GM12878 (cell line): Measurements from ENCODE around the gene SERBP1. TPM values are rescaled to one million over a fixed set of nuclear protein-coding genes. Genes with fewer than 3 reads are reported as not detected.

Source experiments
- EZH2 ChIP-seq: IDR thresholded peaks from 2 replicates; pipeline ENCODE4 v1.6.1; 2012; ENCODE audit warnings: low read depth, mild to moderate bottlenecking, control low read depth, inconsistent platforms, low read length, borderline replicate concordance; ENCODE audit not compliant: control insufficient read depth
- FOXK2 ChIP-seq: fragments of 450-650 bp; IDR thresholded peaks from 2 replicates; pipeline ENCODE4 v1.6.1; 2017; ENCODE audit warnings: mild to moderate bottlenecking, moderate library complexity
- HDAC2 ChIP-seq: fragments of 200-600 bp; sonication (generic); IDR thresholded peaks from 2 replicates; pipeline ENCODE4 v1.6.1; 2017
- KDM1A ChIP-seq: fragments of 200-600 bp; sonication (generic); IDR thresholded peaks from 2 replicates; pipeline ENCODE4 v1.6.1; 2016; ENCODE audit warnings: borderline replicate concordance
- POLR2AphosphoS2 ChIP-seq: IDR thresholded peaks from 2 replicates; pipeline ENCODE4 v1.6.1; 2011; ENCODE audit warnings: low read depth, mild to moderate bottlenecking, low read length, improper control_type of control experiment, moderate library complexity
- SP1 ChIP-seq: IDR thresholded peaks from one replicate; pipeline ENCODE4 v1.6.1; 2011; ENCODE audit warnings: low read depth, low read length
- SUZ12 ChIP-seq: fragments of 200-600 bp; sonication (generic); IDR thresholded peaks from one replicate; pipeline ENCODE4 v1.6.1; 2018; ENCODE audit warnings: antibody characterized with exemption, mild to moderate bottlenecking; ENCODE audit not compliant: unreplicated experiment
- polyA plus RNA-seq, 11 experiments: library from polyadenylated mRNA; depleted of rRNA in 4 of 11; unstranded in 6 of 11; stranded (reverse) in 5 of 11; fragments of >200 nt; fragmentation: Nextera tagmentation in 4 of 11; fragmentation: Illumina TruSeq in 1 of 11; extraction: Ambion mirVana in 4 of 11; extraction: Trizol in 1 of 11; gene quantifications; 1 replicate in 1 of 11; 2 replicates in 10 of 11; pipeline versions ENCODE4 v1.2.1 to v1.2.3, GENCODE V29; 2011 to 2016; ENCODE audit warnings: inconsistent platforms in 2 of 11, missing spikeins in 2 of 11, low read depth in 1 of 11
- total RNA-seq, 4 experiments: library from RNA; depleted of rRNA in 3 of 4; stranded (reverse); fragments of >200 nt in 3 of 4; fragmentation: Illumina TruSeq in 1 of 4; extraction: Trizol in 1 of 4; gene quantifications; 2 replicates each; pipeline versions ENCODE4 v1.2.1 to v1.2.3, GENCODE V29; 2013 to 2021
- TF ChIP-seq, protein P1 (sequence below): fragments of 450-650 bp; IDR thresholded peaks from 2 replicates; pipeline ENCODE4 v1.6.1; 2016; ENCODE audit warnings: mild to moderate bottlenecking, moderate library complexity, borderline replicate concordance
- TF ChIP-seq, protein P2 (sequence below): IDR thresholded peaks from 2 replicates; pipeline ENCODE4 v1.6.1; 2012; ENCODE audit warnings: low read depth, low read length, improper control_type of control experiment
- TF ChIP-seq, protein P3 (sequence below): IDR thresholded peaks from 2 replicates; pipeline ENCODE4 v1.6.1; 2011; ENCODE audit warnings: low read depth, mild to moderate bottlenecking, low read length, moderate library complexity, borderline replicate concordance; ENCODE audit errors: extremely low read depth
- TF ChIP-seq, protein P4 (sequence below): fragments of 450-650 bp; IDR thresholded peaks from 2 replicates; pipeline ENCODE4 v1.6.1; 2017; ENCODE audit warnings: antibody characterized with exemption, mild to moderate bottlenecking, moderate library complexity
- TF ChIP-seq, protein P5 (sequence below): fragments of 150-350 bp; IDR thresholded peaks from 2 replicates; pipeline ENCODE4 v1.6.1; 2014; ENCODE audit warnings: mild to moderate bottlenecking, low read depth, low read length
- TF ChIP-seq, protein P6 (sequence below): fragments of 450-650 bp; IDR thresholded peaks from 2 replicates; pipeline ENCODE4 v1.6.1; 2017; ENCODE audit warnings: mild to moderate bottlenecking, moderate library complexity

Gene SERBP1
- total and polyA plus RNA-seq, 10 of the 15 experiments (the other 5 are each of a cell fraction or from before 2014, with no cell fraction given), result 76.7 to 509 (median 384) TPM

DNA sequence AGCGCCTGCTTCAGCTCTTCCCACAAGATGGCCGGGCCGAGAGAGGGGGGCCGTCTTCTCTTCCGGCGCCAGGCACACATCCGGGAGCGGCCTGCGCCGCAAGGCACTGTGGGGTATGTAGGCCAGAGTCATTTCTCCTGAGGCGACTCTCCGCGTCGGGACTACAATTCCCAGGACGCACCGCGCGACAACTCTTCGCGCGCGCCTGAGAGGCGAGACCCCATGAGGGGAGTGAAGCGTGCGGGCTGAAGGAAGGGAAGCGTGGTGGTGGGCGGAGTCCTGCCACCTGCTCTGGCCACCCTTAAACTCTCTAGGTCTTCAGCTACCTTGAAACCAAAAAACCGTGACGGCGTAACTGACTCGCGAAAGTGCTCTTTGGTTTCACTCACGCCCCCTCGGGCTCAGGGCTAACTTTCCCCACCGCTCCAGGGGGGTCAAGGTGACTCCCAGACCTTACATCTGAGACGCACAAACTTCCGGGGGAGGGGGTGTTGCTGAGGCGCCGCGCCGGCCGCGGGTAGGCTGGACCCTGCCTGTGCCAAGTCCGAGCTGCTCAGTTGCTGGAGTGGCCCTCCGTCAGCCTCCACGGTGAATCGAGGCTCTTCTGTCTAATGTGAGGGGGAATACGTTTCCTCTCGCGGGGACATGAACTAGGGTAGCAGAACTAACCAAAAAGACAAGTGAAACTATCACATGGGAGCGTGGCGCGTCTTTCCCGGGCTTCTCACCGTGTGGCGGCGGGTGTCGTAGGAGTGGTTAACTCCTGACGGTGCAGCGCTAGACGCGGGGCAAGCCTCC is at the start of gene SERBP1 (continued):
- TF ChIP-seq, protein P1, sequence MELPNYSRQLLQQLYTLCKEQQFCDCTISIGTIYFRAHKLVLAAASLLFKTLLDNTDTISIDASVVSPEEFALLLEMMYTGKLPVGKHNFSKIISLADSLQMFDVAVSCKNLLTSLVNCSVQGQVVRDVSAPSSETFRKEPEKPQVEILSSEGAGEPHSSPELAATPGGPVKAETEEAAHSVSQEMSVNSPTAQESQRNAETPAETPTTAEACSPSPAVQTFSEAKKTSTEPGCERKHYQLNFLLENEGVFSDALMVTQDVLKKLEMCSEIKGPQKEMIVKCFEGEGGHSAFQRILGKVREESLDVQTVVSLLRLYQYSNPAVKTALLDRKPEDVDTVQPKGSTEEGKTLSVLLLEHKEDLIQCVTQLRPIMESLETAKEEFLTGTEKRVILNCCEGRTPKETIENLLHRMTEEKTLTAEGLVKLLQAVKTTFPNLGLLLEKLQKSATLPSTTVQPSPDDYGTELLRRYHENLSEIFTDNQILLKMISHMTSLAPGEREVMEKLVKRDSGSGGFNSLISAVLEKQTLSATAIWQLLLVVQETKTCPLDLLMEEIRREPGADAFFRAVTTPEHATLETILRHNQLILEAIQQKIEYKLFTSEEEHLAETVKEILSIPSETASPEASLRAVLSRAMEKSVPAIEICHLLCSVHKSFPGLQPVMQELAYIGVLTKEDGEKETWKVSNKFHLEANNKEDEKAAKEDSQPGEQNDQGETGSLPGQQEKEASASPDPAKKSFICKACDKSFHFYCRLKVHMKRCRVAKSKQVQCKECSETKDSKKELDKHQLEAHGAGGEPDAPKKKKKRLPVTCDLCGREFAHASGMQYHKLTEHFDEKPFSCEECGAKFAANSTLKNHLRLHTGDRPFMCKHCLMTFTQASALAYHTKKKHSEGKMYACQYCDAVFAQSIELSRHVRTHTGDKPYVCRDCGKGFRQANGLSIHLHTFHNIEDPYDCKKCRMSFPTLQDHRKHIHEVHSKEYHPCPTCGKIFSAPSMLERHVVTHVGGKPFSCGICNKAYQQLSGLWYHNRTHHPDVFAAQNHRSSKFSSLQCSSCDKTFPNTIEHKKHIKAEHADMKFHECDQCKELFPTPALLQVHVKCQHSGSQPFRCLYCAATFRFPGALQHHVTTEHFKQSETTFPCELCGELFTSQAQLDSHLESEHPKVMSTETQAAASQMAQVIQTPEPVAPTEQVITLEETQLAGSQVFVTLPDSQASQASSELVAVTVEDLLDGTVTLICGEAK, result peak; percentile 92; the same call in 1 of the 2 replicates
- TF ChIP-seq, protein P2, sequence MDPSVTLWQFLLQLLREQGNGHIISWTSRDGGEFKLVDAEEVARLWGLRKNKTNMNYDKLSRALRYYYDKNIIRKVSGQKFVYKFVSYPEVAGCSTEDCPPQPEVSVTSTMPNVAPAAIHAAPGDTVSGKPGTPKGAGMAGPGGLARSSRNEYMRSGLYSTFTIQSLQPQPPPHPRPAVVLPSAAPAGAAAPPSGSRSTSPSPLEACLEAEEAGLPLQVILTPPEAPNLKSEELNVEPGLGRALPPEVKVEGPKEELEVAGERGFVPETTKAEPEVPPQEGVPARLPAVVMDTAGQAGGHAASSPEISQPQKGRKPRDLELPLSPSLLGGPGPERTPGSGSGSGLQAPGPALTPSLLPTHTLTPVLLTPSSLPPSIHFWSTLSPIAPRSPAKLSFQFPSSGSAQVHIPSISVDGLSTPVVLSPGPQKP, result no peak; the same call in none of the 2 replicates
- TF ChIP-seq EZH2, result no peak
- no peak for TF ChIP-seq SUZ12
- TF ChIP-seq, protein P3, sequence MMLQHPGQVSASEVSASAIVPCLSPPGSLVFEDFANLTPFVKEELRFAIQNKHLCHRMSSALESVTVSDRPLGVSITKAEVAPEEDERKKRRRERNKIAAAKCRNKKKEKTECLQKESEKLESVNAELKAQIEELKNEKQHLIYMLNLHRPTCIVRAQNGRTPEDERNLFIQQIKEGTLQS, result 0 out of 2 replicates have a peak, but pooled peaks have one; percentile 18
- no peak for TF ChIP-seq KDM1A
- no peak for TF ChIP-seq FOXK2
- TF ChIP-seq HDAC2, result no peak
- TF ChIP-seq, protein P4, sequence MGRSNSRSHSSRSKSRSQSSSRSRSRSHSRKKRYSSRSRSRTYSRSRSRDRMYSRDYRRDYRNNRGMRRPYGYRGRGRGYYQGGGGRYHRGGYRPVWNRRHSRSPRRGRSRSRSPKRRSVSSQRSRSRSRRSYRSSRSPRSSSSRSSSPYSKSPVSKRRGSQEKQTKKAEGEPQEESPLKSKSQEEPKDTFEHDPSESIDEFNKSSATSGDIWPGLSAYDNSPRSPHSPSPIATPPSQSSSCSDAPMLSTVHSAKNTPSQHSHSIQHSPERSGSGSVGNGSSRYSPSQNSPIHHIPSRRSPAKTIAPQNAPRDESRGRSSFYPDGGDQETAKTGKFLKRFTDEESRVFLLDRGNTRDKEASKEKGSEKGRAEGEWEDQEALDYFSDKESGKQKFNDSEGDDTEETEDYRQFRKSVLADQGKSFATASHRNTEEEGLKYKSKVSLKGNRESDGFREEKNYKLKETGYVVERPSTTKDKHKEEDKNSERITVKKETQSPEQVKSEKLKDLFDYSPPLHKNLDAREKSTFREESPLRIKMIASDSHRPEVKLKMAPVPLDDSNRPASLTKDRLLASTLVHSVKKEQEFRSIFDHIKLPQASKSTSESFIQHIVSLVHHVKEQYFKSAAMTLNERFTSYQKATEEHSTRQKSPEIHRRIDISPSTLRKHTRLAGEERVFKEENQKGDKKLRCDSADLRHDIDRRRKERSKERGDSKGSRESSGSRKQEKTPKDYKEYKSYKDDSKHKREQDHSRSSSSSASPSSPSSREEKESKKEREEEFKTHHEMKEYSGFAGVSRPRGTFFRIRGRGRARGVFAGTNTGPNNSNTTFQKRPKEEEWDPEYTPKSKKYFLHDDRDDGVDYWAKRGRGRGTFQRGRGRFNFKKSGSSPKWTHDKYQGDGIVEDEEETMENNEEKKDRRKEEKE, result no peak; the same call in 1 of the 2 replicates
- no peak; the same call in 1 of the 2 replicates for TF ChIP-seq POLR2AphosphoS2
- TF ChIP-seq, protein P5, sequence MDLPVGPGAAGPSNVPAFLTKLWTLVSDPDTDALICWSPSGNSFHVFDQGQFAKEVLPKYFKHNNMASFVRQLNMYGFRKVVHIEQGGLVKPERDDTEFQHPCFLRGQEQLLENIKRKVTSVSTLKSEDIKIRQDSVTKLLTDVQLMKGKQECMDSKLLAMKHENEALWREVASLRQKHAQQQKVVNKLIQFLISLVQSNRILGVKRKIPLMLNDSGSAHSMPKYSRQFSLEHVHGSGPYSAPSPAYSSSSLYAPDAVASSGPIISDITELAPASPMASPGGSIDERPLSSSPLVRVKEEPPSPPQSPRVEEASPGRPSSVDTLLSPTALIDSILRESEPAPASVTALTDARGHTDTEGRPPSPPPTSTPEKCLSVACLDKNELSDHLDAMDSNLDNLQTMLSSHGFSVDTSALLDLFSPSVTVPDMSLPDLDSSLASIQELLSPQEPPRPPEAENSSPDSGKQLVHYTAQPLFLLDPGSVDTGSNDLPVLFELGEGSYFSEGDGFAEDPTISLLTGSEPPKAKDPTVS, result no peak
- TF ChIP-seq, protein P6, sequence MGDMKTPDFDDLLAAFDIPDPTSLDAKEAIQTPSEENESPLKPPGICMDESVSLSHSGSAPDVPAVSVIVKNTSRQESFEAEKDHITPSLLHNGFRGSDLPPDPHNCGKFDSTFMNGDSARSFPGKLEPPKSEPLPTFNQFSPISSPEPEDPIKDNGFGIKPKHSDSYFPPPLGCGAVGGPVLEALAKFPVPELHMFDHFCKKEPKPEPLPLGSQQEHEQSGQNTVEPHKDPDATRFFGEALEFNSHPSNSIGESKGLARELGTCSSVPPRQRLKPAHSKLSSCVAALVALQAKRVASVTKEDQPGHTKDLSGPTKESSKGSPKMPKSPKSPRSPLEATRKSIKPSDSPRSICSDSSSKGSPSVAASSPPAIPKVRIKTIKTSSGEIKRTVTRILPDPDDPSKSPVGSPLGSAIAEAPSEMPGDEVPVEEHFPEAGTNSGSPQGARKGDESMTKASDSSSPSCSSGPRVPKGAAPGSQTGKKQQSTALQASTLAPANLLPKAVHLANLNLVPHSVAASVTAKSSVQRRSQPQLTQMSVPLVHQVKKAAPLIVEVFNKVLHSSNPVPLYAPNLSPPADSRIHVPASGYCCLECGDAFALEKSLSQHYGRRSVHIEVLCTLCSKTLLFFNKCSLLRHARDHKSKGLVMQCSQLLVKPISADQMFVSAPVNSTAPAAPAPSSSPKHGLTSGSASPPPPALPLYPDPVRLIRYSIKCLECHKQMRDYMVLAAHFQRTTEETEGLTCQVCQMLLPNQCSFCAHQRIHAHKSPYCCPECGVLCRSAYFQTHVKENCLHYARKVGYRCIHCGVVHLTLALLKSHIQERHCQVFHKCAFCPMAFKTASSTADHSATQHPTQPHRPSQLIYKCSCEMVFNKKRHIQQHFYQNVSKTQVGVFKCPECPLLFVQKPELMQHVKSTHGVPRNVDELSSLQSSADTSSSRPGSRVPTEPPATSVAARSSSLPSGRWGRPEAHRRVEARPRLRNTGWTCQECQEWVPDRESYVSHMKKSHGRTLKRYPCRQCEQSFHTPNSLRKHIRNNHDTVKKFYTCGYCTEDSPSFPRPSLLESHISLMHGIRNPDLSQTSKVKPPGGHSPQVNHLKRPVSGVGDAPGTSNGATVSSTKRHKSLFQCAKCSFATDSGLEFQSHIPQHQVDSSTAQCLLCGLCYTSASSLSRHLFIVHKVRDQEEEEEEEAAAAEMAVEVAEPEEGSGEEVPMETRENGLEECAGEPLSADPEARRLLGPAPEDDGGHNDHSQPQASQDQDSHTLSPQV, result no peak
- TF ChIP-seq SP1, result no peak
